Activated CD4-positive, alpha-beta T cell treated with anti-CD3 and anti-CD28 coated beads for 48 hours (primary cell): ENCODE data around the gene SORL1.
"Not testable (repeated sequence)": the region's sequence is repeated elsewhere in the genome, so short reads cannot be mapped to it uniquely, and the experiment has no call there.

Experiments
- DNase-seq: peaks from one replicate; pipeline ENCODE4 v3.0.0-alpha.2; 2020

Gene SORL1

DNA sequence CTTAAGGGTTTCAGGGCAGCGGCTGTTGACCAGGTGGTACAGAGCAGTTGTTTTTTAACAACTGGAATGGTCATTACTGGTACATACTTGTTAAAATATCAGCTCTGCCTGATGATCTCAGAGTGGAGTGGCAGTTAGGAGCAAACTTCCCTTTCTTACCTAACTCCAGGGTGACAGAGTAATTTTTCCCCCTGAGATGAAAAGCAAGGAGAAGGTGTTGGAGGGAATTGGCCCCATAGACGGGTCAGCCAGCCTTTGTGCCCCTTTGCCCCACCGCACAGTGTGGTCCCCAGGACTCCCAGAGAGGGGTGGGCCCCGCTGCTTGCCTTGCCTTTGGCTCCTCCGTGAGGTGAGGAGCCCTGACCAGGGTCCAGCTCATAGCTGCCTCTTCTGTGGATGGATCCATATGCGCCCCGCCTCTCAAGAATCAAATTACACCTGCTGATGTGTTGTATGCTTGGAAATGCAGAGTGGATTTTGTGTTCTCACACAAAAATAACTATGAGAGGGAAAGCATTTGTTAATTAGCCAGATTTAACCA lies 27.7 kb downstream of the SORL1 start:
- DNase-seq: no peak

DNA sequence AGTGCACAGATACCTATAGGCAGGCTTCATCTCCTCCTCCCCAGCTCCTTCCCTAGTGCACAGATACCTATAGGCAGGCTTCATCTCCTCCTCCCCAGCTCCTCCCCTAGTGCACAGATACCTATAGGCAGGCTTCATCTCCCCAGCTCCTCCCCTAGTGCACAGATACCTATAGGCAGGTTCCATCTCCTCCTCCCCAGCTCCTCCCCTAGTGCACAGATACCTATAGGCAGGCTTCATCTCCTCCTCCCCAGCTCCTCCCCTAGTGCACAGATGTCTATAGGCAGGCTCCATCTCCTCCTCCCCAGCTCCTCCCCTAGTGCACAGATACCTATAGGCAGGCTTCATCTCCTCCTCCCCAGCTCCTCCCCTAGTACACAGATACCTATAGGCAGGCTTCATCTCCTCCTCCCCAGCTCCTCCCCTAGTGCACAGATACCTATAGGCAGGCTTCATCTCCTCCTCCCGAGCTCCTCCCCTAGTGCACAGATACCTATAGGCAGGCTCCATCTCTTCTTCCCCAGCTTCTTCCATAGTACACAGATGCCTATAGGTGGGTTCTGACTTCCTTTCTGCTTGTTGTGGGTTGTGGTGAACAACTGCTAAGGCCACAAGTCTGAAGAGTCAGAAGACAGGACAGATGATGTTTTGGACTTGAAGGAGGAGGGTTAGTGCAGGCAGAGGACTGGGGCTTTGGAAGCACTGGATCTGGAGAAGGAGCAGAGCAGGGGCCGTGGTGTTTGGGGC lies 29.5 kb downstream of the SORL1 start:
- DNase-seq: peak; percentile 56

DNA sequence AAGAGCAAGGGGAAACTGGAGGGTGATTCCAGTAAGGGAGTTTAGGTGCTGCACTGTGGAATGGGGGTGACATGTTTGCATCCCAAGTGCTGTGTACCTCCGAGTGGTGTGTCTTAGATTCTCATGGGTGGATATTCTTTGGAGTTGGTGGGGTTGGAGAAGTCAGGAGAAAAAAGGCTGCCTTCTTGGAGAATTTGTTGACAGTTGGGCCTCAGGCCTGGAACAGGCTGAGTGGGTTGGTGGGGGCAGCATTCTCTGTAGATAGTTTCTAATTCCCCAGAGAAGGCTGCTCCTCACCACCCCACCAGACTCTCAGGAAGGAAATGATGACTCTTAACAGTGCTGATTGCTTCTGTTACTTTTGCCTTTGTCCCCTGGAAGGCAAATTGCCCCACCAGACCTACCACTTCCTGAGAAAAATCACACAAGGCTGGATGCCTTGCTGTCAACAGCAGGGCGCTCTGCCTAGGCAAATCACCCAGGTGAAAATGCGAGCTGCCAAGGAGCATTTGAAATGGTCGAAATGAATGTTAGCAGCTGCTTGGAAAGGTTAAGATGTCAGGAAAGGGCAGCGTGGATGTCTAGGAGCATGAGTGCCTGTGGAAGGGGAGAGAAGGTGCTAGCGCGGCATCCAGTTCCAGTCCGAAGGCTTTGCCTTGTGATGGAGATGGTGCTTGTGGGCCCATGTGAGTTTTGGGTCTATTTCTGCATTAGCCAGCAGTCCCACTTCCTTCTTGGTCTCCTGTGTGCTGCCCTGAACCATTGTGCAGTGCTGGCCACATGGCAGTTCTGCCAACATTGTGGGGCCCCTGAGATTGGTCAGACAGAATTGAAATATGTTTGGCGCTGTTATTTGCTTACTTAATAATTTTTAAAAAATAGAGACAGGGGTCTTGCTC lies 30.4 kb downstream of the SORL1 start:
- DNase-seq: peak; percentile 49

DNA sequence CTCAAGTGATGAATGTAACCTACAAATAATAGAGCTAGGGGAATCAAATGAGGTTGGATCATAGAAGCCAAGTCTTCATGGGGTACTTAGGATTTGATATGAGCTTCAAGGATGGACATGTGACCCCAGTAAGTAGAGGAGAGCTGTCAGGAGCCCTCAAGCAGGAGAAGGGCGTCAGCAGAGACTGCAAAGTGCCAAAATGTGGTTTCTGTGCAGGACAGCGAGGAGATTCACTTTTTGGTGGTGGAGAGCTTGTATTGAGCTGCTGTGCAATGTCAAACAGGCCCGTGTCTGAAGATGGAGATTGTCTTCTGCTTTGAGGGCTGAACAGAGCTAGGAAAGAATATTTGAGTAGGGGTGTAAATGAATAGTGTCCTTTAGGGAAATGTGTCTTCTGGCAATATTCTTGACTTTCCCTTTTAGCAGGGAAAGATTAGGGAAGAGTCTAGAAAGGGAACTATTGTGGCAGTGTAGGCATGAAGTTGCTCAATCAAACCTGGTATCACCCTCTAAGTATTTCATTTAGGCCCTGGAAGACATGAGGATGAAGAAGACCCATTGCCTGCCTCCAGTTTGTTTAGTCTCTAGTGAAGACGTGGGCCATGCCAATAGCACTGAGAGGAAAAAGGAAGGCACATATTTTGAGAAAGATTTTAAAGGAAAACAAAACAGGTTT lies 31.8 kb downstream of the SORL1 start:
- no peak for DNase-seq

DNA sequence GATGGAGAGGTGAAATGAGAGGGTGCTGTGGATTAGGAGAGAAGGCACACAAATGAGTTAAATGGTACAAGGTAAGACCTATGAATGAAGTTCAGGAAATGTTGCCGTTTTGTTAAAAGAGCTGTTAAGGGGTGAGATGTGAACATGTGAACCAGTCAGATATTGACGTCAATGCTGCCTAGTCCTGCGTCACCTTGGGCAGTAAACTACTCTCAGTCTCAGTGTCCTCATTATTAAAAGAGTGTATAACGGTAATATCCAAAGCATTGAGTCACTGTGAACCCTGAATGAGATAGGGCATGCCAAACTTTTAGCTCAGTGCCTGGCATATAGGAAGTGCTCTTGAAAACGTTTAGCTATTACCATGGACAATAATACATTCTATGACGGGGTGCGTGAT lies 33.1 kb downstream of the SORL1 start:
- no peak for DNase-seq

DNA sequence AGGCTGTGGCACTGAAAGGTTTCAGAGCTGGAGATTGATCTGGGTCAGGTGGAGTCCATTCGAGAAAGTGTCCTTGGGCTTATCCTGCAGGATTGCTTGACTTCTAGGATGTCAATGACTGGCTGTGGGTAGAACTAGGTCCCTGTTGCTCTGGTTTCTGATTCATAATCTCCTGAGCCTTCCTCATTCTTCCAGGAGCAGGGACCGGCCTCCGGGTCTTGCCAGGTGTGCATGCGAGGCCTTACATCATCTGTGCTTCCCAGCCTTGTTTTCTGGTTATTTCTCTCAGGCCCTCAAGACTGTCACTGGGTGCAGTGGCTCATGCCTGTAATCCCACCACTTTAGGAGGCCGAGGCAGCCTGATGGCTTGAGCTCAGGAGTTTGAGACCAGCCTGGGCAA lies 33.9 kb downstream of the SORL1 start:
- DNase-seq: no peak

DNA sequence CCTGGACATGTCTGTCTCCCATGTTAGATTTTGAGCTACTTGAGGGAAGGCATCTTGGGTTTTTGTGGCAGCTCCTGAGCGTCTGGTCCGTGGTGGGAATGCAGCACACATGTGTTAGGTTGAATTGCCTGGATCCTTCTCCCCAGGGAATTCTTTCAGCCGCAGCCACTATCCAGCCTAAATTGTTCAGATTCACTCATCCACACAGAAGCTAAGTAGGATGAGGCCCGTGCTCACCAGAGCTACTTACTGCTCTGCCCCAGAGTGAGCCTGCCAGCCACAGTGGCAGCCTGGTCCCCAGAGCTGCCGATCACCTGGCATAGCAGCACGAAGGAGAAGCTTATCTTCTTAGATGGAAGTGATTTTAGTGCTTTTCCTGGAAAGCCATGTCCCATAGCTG lies 35.1 kb downstream of the SORL1 start:
- no peak for DNase-seq

DNA sequence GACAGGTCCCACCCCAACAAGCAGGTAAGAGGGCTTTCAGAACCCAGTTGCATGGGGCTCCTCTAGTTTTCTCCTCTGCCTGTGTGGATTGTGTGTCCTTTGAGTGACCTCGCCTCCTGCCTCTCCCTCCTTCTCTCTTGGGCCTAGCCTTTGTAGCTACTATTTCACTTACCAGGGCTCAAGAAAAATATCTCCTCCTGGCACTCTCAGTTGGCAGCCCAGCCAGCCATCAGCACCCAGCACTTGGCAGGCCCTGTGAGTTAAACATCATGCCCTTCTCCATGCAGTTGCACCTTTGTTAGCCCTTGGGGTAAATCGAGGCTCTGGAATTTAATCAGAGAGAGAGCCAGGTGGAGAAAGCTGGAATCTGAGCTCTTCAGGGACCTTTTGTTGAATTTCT lies 36.1 kb downstream of the SORL1 start:
- DNase-seq: no peak

DNA sequence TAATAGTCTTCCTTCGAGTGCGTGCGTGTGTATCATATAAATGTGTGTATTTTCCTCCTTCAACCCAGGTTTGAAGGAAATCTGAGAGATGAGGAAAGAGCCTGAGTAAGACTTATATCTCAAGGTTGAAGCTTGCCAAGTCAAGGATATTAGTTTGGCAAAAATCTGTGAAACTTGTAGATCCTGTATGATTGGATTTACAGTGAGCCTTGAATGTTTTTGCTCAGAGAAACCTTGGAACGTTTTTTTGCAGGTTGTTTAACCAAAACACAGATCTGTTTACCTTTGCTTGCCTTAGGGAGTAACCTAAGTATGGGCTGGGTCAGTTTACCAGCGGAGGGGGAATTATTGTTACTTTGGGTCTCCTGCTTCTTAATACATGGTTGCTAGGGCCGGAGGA lies 36.5 kb downstream of the SORL1 start:
- DNase-seq: no peak

DNA sequence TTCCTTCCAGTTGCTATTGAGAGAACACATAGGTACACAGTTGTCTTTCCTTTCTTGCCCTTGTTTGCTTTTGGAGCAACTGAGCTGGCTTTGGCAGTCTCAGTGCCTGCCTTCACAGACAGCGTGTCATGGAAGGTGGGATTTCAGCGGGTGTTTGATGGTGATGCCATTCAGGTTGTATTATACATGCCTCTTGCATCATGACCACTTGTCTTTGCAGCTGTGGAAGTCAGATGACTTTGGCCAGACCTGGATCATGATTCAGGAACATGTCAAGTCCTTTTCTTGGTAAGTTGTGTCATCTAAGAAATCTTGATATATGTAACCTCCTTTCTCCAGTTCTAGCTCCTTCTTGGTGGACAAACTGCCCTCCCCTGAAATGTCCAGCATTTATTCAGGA lies 37.7 kb downstream of the SORL1 start:
- no peak for DNase-seq

DNA sequence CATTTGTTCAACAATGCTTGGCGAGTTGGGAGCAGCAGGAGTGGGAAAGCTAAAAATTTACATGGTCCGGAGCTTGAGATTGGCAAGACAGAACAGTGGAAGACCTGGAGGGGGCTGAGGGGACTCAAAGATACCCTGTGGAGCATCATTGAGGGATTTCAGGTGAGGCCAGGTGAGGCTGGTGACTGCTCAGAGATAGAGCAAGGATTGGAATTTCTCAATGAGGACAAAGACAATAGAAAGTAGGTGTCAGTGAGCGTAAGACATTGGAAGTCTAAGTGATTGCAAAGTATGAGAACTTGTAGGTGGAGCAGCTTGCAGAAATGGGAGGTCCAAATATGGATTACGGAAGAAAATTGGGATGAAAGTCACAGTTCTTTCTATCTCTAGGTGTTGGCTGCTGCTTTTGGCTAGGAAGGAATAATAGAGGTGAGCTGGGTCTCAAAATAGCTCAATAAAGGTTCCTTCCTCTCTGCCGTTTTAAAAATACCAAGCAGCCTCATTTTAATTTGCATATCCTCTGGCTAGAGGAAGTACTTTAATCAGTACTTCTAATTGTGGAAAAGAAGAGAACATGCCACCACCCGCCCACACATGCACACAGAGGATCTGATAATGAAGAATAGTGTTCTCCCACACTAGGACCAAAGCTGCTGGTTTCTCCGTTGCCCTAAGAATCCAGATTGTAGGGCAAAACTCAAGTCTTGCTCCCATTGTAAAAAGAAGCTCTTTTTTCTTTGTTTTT lies 42.4 kb downstream of the SORL1 start:
- DNase-seq: peak; percentile 66

DNA sequence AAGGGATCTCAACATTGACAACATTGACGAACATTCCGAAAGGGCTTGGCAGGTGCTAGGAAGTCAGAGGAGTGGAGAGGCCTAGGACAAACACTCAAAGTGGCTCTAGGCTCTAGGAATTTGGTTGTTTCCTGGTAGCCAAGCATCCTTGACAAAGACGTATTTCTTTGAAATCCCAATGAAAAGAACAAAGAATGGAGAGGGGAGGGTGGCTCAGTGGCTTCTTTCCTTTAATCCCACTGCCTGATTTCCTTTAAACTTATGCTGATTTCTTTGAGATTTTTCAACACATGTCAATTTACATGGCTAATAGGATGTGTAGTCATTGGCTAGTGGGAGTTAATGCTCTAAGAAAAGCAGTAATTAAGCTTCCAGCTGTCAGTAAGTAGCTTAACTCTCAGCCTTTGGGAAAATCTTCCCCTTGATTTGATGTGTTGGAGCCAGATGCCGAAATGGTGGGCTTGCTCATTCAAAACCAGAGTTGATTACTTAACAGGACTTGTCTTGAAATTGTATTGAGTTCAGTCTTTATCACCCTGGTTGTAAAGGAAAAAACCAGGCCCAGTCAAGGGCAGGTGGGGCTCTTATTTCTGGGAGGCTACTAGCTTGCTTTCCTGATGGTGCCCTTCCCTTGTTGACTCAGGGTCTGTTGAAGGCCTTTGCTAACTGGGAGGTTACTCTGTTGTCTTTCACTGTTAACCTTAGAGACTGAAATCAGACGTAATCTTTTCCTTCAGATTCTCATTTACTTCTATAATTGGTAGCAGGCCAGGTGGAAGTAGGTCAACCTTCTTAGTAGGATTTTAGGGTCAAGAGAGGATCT lies 45.3 kb downstream of the SORL1 start:
- no peak for DNase-seq

DNA sequence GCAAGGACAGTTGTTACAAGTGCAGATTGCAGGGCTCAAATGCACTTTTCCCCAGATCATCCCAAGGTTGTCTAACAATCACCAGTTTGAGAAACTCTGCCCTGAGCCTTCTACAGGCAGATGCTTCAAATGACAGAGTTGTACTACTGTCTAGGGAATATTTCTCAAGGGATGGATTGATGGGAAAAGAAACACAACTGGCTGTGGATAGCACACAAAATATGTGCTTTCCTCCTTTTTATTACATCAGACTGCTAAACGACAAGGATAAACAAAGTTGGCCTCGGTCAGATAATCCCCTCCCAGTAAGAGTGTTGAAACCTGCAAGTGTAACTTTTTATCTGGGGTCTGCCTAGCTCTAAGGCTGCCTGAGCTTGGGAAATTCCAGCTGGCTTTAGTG lies 47.3 kb downstream of the SORL1 start:
- no peak for DNase-seq

DNA sequence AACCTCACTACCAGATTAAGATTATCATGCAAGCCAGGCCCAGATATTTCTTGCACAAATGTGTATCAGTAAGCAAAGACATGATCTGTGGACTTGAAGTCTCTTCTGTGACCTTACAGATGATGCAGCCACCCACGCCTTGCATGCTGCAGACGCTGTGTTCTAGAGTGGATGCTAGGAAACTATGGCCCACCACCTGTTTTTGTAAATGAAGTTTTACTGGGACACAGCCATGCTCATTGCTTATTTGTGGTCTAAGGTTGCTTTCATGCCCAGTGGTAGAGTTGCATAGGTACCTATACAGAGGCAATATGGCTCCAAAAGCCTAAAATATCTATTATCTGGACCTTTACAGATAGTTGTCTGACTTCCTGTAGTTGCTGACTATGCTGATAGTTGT lies 48.2 kb downstream of the SORL1 start:
- DNase-seq: no peak

DNA sequence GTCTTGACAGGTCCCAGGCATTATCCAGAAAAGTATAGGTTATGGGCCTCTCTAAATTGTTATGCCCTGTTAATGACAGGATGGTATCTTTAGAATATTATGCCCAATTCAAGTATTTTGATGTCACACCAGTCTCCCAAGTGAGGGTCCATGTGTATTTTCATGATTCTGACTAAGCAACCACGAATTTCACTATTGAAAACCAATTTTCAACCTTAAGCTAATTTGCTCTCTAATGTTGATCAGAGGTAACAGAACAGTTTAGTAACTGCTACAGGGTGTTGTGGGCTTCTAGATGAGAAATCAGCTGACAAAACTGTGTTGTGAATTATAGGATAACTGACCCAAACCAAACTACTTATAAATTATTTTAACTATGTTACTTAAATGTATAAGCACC lies 48.6 kb downstream of the SORL1 start:
- DNase-seq: no peak

DNA sequence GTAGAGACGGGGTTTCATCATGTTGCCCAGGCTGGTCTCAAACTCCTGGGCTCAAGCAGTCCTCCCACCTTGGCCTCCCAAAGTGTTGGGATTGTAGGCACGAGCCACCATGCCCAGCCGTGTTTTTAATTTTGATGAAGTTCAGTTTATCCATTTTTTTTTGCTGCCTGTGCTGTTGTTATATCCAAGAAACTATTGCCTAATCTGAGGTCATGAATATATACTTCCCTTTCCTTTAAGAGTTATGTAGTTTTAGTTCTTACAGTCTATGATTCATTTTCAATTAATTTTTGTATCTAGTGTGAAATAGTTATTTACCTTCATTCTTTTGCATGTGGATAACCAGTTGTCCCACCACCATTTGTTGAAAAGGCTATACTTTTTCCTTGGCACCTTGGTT lies 50.9 kb downstream of the SORL1 start:
- DNase-seq: no peak

DNA sequence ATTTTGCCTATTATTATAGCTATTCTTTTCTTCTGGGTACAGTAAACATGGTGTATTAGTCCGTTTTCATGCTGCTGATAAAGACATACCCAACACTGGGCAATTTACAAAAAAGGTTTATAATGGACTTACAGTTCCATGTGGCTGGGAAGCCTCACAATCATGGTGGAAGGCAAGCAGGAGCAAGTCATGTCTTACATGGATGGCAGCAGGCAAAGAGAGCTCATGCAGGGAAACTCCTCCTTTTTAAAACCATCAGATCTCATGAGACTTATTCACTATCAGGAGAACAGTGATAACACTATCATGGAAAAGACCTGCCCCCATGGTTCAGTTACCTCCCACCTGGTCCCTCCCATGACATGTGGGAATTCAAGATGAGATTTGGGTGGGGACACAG lies 54.1 kb downstream of the SORL1 start:
- DNase-seq: not testable (repeated sequence)

DNA sequence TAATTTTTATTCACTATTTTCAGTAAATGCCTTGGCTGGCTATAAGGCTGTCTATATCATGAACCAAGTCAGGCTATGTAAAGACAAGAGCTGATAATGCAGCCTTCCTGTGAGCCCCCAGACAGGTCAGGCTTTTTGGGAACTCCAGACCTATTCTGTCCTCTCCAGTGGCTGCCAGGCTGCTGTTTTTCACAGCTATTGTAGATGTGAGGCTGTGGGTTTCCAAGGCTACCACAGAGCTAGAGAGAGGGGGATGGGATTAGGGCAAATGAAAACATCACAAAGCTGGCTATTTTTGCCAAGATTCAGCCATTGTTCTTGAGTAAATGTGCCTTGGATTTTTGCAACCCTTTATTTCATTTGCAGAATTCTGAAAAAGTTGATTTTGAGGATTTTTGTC lies 56.3 kb downstream of the SORL1 start:
- DNase-seq: no peak

DNA sequence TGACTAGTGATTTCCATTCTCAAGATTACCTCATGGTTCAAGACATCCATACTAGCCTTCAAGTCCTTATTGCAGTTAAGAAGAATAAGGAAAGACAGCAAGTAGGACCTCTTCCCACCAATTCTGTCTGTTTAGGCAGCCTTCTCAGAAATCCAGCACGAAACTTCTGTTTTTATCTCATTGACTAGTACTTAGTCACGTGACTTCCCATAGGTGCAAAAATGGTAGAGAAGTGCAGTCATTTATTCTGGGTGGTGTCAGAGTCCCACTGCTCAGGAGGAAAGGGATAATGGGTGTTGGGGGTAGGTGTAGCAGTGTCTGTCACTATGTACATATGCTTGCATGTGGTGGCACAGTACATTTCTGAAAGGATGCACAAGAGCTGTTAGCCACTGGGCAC lies 58.3 kb downstream of the SORL1 start:
- DNase-seq: no peak

DNA sequence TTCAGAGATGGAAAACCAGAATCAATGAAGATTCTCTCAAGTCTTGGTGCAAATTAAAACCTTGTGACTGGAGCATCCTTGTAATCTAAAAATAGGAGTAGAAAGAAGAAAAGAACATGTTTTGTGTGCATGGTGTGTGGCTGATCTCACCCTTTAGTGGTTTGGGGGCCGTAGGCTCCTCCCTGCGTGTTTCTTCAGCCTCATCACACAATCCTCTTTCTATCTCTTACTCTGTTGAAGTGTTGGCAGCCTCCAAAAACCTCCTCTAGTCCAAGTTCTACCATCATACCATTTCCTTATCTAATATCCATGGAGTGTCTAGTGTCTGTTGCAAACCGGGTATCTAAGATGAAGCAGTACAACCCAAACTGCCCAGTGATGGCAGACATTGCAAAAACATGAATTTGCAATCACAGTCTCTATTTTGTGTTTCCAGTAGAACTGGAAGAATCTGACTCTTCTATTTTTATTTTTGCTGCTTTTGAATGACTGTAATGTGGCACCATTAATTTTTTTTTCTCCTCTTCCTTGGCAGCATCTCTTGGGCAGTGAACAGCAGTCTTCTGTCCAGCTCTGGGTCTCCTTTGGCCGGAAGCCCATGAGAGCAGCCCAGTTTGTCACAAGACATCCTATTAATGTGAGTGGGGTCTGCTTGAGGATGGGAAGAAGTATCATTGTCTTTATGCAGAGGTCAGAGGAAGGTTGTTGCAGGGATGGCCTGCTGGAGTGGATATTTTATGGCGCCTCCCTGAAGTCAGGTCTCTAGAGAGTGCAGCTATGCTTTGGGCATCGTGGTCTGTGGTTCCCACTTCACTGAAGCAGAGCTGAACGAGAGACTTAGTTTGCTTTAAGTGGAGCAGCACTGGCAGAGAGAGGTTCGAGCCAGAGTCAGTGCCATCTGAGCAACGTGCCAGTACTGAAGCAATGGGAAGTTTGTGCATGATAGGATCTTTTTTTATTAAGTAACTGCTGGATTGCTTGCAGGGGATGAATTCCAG lies 60.7 kb downstream of the SORL1 start:
- no peak for DNase-seq

DNA sequence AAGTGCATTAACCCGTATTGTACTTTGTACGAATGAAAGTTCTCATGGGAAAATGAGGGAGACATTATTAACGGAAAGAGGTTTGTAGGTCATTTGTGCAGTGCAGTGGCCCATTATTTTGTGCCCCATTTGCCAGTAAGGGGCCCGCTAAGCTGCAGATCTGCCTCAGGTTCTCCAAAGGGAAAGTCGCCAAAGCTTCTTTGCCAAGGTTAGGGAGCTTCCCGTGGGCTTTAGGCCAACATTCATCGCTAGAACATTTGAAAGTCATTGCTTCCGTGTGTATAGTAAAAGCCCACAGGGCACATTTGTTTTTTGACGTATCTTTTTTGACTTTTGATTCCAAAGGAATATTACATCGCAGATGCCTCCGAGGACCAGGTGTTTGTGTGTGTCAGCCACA lies 61.7 kb downstream of the SORL1 start:
- DNase-seq: no peak
